ENCODE data around the gene GAS7. TPM values are rescaled to one million over a fixed set of nuclear protein-coding genes. Genes with fewer than 3 reads are reported as not detected.

GAS7 gene
- total and polyA plus RNA-seq, 8 donors: 30.4 to 83.4 (median 40.1) TPM

DNA sequence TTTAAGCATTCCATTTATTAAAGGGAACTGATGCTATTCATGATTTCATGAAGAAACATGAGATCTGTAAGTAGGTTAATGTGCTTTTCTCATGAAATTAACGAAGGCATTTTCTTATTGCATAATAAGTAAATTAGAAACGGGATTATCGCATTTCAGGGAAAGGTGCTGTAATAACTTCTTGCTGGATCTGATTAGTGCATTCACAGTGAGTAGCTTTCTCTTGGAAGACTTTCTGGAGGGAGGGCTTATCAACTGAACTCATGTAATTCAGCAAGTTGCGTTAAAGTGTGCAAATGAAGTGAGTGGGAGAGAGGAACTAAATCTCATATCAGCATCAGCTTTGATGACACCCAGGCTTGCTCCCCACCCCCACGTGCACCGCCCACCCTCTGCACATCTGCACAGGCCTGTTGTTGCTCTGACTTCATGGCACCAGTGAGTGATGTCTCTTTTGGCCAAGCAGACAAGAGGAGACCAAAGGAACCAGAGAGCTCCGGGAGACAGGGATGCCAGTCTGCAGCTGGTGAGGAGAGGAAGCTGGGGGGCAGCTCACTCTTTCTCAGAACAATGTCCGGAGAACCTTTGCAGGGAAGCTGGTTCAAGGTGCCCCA is 26.3 kb upstream of the GAS7 start:
- Histone ChIP-seq H3K4me3 (no peak overlapping the region), H3K9me3 (peaks cover 0 to 7% of the 10 kb centered on the region in 2 donors), H3K27me3 (peaks cover 0 to 6% of the 10 kb centered on the region in 2 donors), H3K27ac (no peak overlapping the region), H3K36me3 (no peaks in the 10 kb centered on the region), H3K4me1 (peaks cover 0 to 5% of the 10 kb centered on the region in 2 donors)
- DNase-seq (no peak), ATAC-seq (no peak)
- intact Hi-C loops (cut with DNase I): no loop called here
- no peak for TF ChIP-seq CTCF (IDR thresholded peaks at IDR 0.05)

- DNase-seq: no peak
- no peaks in the 10 kb centered on the region for H3K36me3 ChIP-seq
- H3K27me3 ChIP-seq: no peaks in the 10 kb centered on the region
- no peaks in the 10 kb centered on the region for H3K4me1 ChIP-seq
- H3K9me3 ChIP-seq: peaks cover 0 to 14% of the 10 kb centered on the region in 2 donors
- H3K27ac ChIP-seq: no peak overlapping the region
- H3K4me3 ChIP-seq: no peak overlapping the region
- no peak for ATAC-seq
- no peak for TF ChIP-seq CTCF (IDR thresholded peaks at IDR 0.05)
- intact Hi-C loops (cut with DNase I): no loop called here
These were observed 20.8 kb upstream of the GAS7 start for GRCh38 chr17:10219193-10219592.

- intact Hi-C loops (cut with DNase I): no loop called here
- ATAC-seq (peak; percentile 52), DNase-seq (no peak)
- no peak for TF ChIP-seq CTCF (IDR thresholded peaks at IDR 0.05)
- Histone ChIP-seq H3K27ac (no peak overlapping the region), H3K36me3 (no peaks in the 10 kb centered on the region), H3K27me3 (no peaks in the 10 kb centered on the region), H3K4me3 (no peak overlapping the region), H3K9me3 (peaks cover 0 to 14% of the 10 kb centered on the region in 2 donors), H3K4me1 (no peaks in the 10 kb centered on the region)
These were observed 19.5 kb upstream of the GAS7 start for GRCh38 chr17:10217916-10218315.

DNA sequence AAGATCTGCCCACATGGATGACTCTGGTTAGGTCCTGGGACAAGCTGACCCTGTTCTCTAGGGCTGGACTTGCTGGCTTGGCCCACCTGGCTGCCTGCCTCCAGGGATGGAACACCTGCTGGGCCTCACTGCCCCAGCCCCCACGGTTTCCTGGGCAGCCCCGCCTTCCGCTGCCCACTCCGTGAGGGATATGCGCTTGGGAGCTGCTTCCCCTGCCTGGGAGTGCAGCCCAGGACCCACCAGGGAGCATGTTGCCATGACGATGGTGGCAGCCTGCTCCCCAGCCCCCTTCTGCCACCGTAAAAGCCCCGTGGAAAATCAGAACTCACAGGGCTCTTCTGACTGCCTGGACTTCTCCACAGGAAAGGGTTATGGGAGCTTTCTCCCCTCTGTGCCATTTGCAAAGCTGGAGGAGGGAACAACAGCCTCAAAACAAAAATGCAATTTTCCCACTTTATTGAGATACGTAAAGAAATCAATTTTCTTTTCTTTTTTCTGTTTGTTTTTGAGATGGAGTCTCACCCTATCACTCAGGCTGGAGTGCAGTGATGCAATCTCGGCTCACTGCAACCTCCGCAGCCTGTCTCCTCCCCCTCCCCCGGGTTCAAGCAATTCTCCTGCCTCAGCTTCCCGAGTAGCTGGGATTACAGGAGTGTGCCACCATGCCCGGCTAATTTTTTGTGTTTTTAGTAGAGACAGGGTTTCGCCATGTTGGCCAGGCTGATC is 18.0 kb upstream of the GAS7 start:
- ATAC-seq (no peak), DNase-seq (no peak)
- peaks cover 0 to 12% of the 10 kb centered on the region in 2 donors for H3K9me3 ChIP-seq
- intact Hi-C loops (cut with DNase I): no loop called here
- no peak overlapping the region for H3K4me3 ChIP-seq
- H3K4me1 ChIP-seq: no peaks in the 10 kb centered on the region
- no peak overlapping the region for H3K27ac ChIP-seq
- H3K27me3 ChIP-seq: no peaks in the 10 kb centered on the region
- no peak for TF ChIP-seq CTCF (IDR thresholded peaks at IDR 0.05)
- no peaks in the 10 kb centered on the region for H3K36me3 ChIP-seq

- Histone ChIP-seq H3K27me3 (no peaks in the 10 kb centered on the region), H3K36me3 (no peaks in the 10 kb centered on the region), H3K4me3 (no peak overlapping the region), H3K9me3 (peaks cover 0 to 12% of the 10 kb centered on the region in 2 donors), H3K4me1 (peaks cover 0 to 3% of the 10 kb centered on the region in 2 donors), H3K27ac (no peak overlapping the region)
- DNase-seq: no peak
- intact Hi-C loops (cut with DNase I): no loop called here
- no peak for ATAC-seq
- no peak for TF ChIP-seq CTCF (IDR thresholded peaks at IDR 0.05)
These were observed 16.9 kb upstream of the GAS7 start for GRCh38 chr17:10215286-10215685.
